Smooth muscle cell (in vitro differentiated cells): ENCODE data around the gene LECT2. TPM values are rescaled to one million over a fixed set of nuclear protein-coding genes. Genes with fewer than 3 reads are reported as not detected.

Experiments used
- DNase-seq: peaks from one replicate; lab custom pipeline; 2025; ENCODE audit not compliant: unreplicated experiment; lab: John Stamatoyannopoulos, UW
- H2AFZ ChIP-seq: fragments of 200-600 bp; sonication (generic); 2 replicates; pipeline ENCODE4 v1.6.0; 2016; ENCODE audit warnings: antibody characterized with exemption, low read depth, mild to moderate bottlenecking
- H3F3A ChIP-seq: fragments of 200-600 bp; sonication (generic); 2 replicates; pipeline ENCODE4 v1.6.0; 2017; ENCODE audit warnings: antibody characterized with exemption, low read depth
- H3K27ac ChIP-seq: fragments of 200-600 bp; sonication (generic); 2 replicates; pipeline ENCODE4 v1.5.1; 2016; ENCODE audit warnings: low read depth, mild to moderate bottlenecking
- H3K27me3 ChIP-seq: fragments of 200-600 bp; sonication (generic); 2 replicates; pipeline ENCODE4 v1.6.1; 2016; ENCODE audit warnings: low read depth, mild to moderate bottlenecking
- H3K36me3 ChIP-seq: fragments of 200-600 bp; sonication (generic); 2 replicates; pipeline ENCODE4 v1.5.1; 2016; ENCODE audit warnings: low read depth
- H3K4me1 ChIP-seq: fragments of 200-600 bp; sonication (generic); 2 replicates; pipeline ENCODE4 v1.5.1; 2016; ENCODE audit warnings: low read depth
- H3K4me2 ChIP-seq: fragments of 200-600 bp; sonication (generic); 2 replicates; pipeline ENCODE4 v1.6.0; 2016; ENCODE audit warnings: mild to moderate bottlenecking
- H3K4me3 ChIP-seq: fragments of 200-600 bp; sonication (generic); 2 replicates; pipeline ENCODE4 v1.5.1; 2016; ENCODE audit warnings: mild to moderate bottlenecking
- H3K79me2 ChIP-seq: fragments of 200-600 bp; sonication (generic); 2 replicates; pipeline ENCODE4 v1.6.0; 2016; ENCODE audit warnings: low read depth, mild to moderate bottlenecking
- H3K9ac ChIP-seq: fragments of 200-600 bp; sonication (generic); 2 replicates; pipeline ENCODE4 v1.6.0; 2016; ENCODE audit warnings: low read depth
- H3K9me3 ChIP-seq: fragments of 200-600 bp; sonication (generic); replicated peaks from 2 replicates; pipeline ENCODE4 v1.5.1; 2016; ENCODE audit warnings: low read depth
- H4K20me1 ChIP-seq: fragments of 200-600 bp; sonication (generic); 2 replicates; pipeline ENCODE4 v1.6.0; 2016; ENCODE audit warnings: low read depth
- WGBS: methylation state at CpG from one replicate; pipeline ENCODE4 v1.1.7; 2016; ENCODE audit warnings: low lambda C conversion rate; 5-methylcytosine and 5-hydroxymethylcytosine counted together
- polyA plus RNA-seq: library from polyadenylated mRNA; unstranded; fragments of >200 nt; fragmentation: Nextera tagmentation; extraction: Ambion mirVana; gene quantifications from 2 replicates; pipeline ENCODE4 v1.2.1, GENCODE V29; 2016
- total RNA-seq: library from RNA; depleted of rRNA; stranded (reverse); fragments of >200 nt; gene quantifications from 2 replicates; pipeline ENCODE4 v1.2.3, GENCODE V29; 2014
- TF ChIP-seq, protein P1 (sequence below): fragments of 200-600 bp; sonication (generic); IDR thresholded peaks from 2 replicates; pipeline ENCODE4 v1.5.1; 2017; ENCODE audit warnings: borderline replicate concordance, mild to moderate bottlenecking, antibody characterized with exemption; ENCODE audit not compliant: insufficient read depth, poor library complexity, severe bottlenecking

Gene LECT2
- total and polyA plus RNA-seq, 2 experiments from 2014 or later = not detected

DNA sequence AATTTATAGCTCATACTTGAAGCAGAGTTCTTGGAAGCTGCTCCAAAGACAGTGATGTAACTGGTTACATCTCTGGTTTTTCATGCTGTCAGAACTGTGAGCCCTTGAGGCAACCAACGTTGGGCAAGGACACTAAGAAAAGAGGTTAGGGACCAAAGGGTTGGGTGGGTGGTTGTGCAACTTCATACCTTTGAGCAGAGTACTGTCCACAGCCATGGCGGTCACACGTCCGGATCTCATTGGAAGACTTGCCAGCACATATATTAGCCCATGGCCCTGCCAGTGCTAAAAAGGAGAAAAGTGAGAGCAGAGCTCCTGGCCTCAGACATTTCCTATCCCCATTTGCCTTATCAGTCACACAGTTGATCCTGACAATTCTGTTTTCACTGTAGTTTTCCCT is 2.1 kb downstream of the LECT2 start:
- 84% methylated on average over 4 of the region's 4 CpGs for whole genome bisulfite sequencing

DNA sequence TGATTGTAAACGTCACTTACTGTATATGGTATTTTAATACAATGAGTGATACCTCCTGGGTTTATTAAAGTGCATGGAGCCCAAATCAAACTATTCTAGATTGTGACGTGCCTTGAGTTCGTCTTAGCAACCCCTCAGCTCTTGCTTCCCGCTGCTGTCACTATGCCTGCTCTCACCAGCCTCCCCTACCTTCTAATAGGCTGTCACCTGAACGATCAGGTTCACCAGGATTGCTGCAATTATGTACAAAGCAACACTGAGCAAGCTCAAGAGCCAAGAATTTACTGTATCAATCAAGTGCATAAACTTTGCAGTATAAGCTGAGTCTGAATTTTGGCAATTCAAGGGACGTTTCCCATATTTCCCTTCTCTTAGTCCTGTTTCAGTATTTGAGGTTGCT is 3.0 kb downstream of the LECT2 start:
- no peaks in the 10 kb centered on the region for H3K36me3 ChIP-seq
- WGBS = 80% methylated on average over 6 of the region's 6 CpGs
- no peaks in the 10 kb centered on the region for H3K9me3 ChIP-seq

More for the DNA sequence above, 2.1 kb downstream of the LECT2 start:
- no peak for DNase-seq
- Histone ChIP-seq H3F3A (no peaks in the 10 kb centered on the region), H3K4me1 (no peaks in the 10 kb centered on the region), H4K20me1 (no peaks in the 10 kb centered on the region), H3K4me2 (no peak overlapping the region), H3K9me3 (no peaks in the 10 kb centered on the region), H3K36me3 (no peaks in the 10 kb centered on the region), H3K4me3 (no peak overlapping the region), H3K79me2 (no peaks in the 10 kb centered on the region), H3K27me3 (no peaks in the 10 kb centered on the region), H3K9ac (no peak overlapping the region), H3K27ac (no peak overlapping the region), H2AFZ (no peak overlapping the region)
- TF ChIP-seq, protein P1, sequence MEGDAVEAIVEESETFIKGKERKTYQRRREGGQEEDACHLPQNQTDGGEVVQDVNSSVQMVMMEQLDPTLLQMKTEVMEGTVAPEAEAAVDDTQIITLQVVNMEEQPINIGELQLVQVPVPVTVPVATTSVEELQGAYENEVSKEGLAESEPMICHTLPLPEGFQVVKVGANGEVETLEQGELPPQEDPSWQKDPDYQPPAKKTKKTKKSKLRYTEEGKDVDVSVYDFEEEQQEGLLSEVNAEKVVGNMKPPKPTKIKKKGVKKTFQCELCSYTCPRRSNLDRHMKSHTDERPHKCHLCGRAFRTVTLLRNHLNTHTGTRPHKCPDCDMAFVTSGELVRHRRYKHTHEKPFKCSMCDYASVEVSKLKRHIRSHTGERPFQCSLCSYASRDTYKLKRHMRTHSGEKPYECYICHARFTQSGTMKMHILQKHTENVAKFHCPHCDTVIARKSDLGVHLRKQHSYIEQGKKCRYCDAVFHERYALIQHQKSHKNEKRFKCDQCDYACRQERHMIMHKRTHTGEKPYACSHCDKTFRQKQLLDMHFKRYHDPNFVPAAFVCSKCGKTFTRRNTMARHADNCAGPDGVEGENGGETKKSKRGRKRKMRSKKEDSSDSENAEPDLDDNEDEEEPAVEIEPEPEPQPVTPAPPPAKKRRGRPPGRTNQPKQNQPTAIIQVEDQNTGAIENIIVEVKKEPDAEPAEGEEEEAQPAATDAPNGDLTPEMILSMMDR = no peak

DNA sequence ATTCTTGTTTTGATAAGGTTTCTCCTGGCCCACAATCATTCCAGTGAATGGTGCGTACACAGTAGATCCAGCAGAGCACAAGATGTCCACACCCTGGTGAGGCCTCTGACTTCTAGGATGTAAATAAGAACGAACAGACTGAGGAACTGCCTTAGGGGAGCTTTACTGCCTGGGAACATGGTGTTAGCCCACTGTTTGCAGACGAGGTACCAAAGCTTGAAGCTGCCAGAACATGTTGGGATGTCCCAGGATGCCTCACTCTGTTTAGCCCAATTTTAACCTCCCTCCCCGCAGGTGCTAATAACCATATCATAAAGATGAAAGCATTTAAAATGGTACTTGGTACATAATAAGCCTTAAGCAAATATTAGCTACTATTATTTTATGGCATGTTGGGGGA is 3.5 kb downstream of the LECT2 start:
- Histone ChIP-seq H3K4me1 (no peaks in the 10 kb centered on the region), H3K4me3 (no peak overlapping the region), H3K9ac (no peak overlapping the region), H4K20me1 (no peaks in the 10 kb centered on the region), H2AFZ (no peak overlapping the region), H3K79me2 (no peaks in the 10 kb centered on the region), H3K27me3 (no peaks in the 10 kb centered on the region), H3K36me3 (no peaks in the 10 kb centered on the region), H3K4me2 (peak overlapping the region; percentile 25), H3K27ac (no peak overlapping the region), H3K9me3 (no peaks in the 10 kb centered on the region), H3F3A (no peaks in the 10 kb centered on the region)
- WGBS = 67% methylated on average over 4 of the region's 4 CpGs
- TF ChIP-seq, protein P1 = no peak
- DNase-seq = no peak

More for the DNA sequence above, 3.0 kb downstream of the LECT2 start:
- Histone ChIP-seq H3K4me1 (no peaks in the 10 kb centered on the region), H4K20me1 (no peaks in the 10 kb centered on the region), H3K27ac (no peak overlapping the region), H3K79me2 (no peaks in the 10 kb centered on the region), H3K4me2 (no peak overlapping the region), H3K4me3 (no peak overlapping the region), H3F3A (no peaks in the 10 kb centered on the region), H3K27me3 (no peaks in the 10 kb centered on the region), H2AFZ (no peak overlapping the region), H3K9ac (no peak overlapping the region)
- TF ChIP-seq, protein P1 = no peak
- DNase-seq = no peak

DNA sequence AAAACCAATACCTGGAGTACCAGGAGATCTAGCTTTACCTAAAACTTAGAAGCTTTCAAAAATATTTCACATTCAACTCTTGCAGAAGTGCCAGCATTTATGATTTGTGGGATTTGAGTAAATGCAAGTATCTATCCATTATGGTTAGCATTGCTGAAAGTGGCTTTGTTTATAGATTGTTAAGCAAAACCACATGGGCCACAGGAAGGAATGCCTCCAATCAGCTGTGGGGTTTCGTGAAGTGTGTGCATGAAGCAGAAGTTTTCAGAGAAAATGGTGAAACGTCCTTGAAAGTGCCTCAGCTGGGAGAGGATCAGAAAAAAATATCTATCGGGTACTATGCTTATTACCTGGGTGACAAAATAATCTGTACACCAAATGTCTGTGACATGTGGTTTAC is 4.2 kb downstream of the LECT2 start:
- H3K9me3 ChIP-seq = no peaks in the 10 kb centered on the region
- H2AFZ ChIP-seq = no peak overlapping the region
- 31% methylated on average over 3 of the region's 3 CpGs for WGBS
- H3K4me3 ChIP-seq = no peak overlapping the region
- H3F3A ChIP-seq = no peaks in the 10 kb centered on the region
- H4K20me1 ChIP-seq = no peaks in the 10 kb centered on the region
- TF ChIP-seq, protein P1 = no peak
- H3K79me2 ChIP-seq = no peaks in the 10 kb centered on the region
- peak overlapping the region; percentile 25 for H3K4me2 ChIP-seq
- no peak overlapping the region for H3K27ac ChIP-seq
- no peak for DNase-seq
- no peak overlapping the region for H3K9ac ChIP-seq
- no peaks in the 10 kb centered on the region for H3K36me3 ChIP-seq
- H3K27me3 ChIP-seq = no peaks in the 10 kb centered on the region
- H3K4me1 ChIP-seq = no peaks in the 10 kb centered on the region
